Activated T-cell treated with anti-CD3 and anti-CD28 coated beads, Interleukin-2, amount 50 U/mL, for 4 hours (primary cell): Measurements from ENCODE around the gene ETNK2. TPM values are rescaled to one million over a fixed set of nuclear protein-coding genes. Genes with fewer than 3 reads are reported as not detected.

Source experiments
- ATAC-seq, 2 donors: fragments of 200-7000 bp; cut with Tn5 transposase; one replicate each; pipeline ENCODE4 v1.10.0; 2021
- DNase-seq: peaks from one replicate; pipeline ENCODE4 v3.0.0-alpha.2; 2020
- H3K27me3 Mint-ChIP-seq: one replicate; pipeline ENCODE4 v1.8.0; 2021; ENCODE audit warnings: low read depth, mixed read lengths
- H3K36me3 Mint-ChIP-seq: one replicate; pipeline ENCODE4 v1.8.0; 2022; ENCODE audit warnings: mixed read lengths; ENCODE audit not compliant: insufficient read depth
- H3K4me1 Mint-ChIP-seq: one replicate; pipeline ENCODE4 v1.8.0; 2021; ENCODE audit warnings: low read depth, mixed read lengths
- H3K4me3 Mint-ChIP-seq: one replicate; pipeline ENCODE4 v1.8.0; 2021; ENCODE audit warnings: mild to moderate bottlenecking, moderate library complexity, mixed read lengths
- H3K9me3 Mint-ChIP-seq: one replicate; pipeline ENCODE4 v1.8.0; 2021; ENCODE audit warnings: mixed read lengths
- total RNA-seq, 3 donors: library from RNA; stranded (reverse); gene quantifications; one replicate each; pipeline ENCODE4 v1.2.1, GENCODE V29; 2021

The ETNK2 gene
- total RNA-seq, 3 donors from 2014 or later = 0.79 to 1.2 (median 0.99) TPM

DNA sequence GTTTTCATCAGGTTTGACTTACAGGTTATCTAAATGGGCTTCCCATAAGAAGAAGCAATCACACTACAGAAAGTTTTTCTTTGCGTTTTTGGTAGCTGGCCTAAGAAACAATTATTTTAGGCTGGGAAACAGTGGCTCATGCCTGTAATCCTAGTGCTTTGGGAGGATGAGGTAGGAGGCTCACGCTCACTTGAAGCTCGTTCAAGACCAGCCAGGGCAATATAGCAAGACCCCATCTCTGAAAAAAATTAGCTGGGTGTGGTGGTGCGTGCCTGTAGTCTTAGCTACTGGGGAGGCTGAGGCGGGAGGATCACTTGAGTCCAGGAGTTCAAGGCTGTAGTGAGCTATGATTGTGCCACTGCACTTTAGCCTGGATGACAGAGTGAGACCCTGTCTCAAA is 15.9 kb upstream of the ETNK2 start:
- ATAC-seq (no peak), DNase-seq (no peak)
- Mint-ChIP-seq H3K4me3 (no peak overlapping the region), H3K36me3 (no peaks in the 10 kb centered on the region), H3K4me1 (no peaks in the 10 kb centered on the region), H3K27me3 (peaks cover 5% of the 10 kb centered on the region), H3K9me3 (peaks cover 23% of the 10 kb centered on the region)

DNA sequence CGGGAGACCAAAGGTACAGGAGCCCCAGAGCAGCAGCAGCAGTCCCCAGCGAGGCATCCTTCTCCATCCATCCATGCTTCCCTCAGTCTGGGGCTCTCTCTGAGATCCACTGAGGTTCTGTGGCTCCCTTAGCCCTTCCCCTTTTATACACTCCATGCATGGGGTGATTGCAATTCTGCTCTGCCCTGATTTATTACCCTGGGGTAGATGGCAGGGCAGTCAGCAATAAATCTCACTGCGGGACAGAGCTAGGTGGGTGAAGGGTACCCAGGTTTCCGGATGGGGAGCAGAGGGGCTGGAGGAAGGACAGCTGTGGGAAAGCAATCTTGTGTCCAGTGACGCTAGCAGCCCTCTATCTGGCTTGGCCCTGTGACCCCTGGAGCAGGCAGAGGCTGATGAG is 14.4 kb upstream of the ETNK2 start, which contains the start of gene REN:
Gene REN, minus strand, starts transcription at position 119 of the 400 bp plus-strand sequence. Its CDS starts 44 bp downstream, at position 75.
- ATAC-seq (no peak), DNase-seq (no peak)
- peaks cover 9% of the 10 kb centered on the region for H3K27me3 Mint-ChIP-seq
- H3K4me1 Mint-ChIP-seq = no peaks in the 10 kb centered on the region
- H3K36me3 Mint-ChIP-seq = no peaks in the 10 kb centered on the region
- H3K4me3 Mint-ChIP-seq = no peak within 1 kb of the TSS
- H3K9me3 Mint-ChIP-seq = peaks cover 20% of the 10 kb centered on the region

DNA sequence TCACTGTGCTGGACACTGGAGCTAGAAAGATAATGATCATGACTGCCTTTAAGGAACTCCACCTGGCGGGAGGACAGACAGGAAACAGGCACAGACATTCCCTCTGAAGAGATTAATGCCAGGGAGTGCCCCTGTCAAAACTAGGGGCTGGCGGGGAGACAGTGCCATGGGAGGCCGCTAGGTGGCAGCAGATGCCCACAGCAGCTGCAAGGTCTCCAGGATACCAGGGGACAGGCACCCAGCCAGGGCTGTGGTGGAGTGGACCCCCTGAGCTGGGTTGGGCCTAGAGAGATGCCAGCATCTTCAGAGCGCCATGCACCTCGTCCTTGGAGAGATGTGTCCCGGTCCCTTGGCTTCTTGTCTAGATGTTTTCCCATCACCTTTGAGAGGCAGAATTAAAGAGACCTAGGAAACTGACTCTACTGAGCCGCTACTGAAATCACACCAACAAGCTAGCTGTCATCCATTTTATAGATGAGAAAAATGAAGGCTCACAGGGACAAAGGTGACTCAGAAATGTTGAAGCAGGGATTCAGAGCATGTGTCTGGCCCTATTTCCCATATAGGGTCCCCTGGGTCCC is 10.7 kb upstream of the ETNK2 start:
- H3K4me1 Mint-ChIP-seq = no peaks in the 10 kb centered on the region
- H3K36me3 Mint-ChIP-seq = no peaks in the 10 kb centered on the region
- peak; percentile 82 for DNase-seq
- H3K9me3 Mint-ChIP-seq = peaks cover 4% of the 10 kb centered on the region
- no peak overlapping the region for H3K4me3 Mint-ChIP-seq
- H3K27me3 Mint-ChIP-seq = peaks cover 14% of the 10 kb centered on the region
- ATAC-seq = peak; percentile 94 to 99

DNA sequence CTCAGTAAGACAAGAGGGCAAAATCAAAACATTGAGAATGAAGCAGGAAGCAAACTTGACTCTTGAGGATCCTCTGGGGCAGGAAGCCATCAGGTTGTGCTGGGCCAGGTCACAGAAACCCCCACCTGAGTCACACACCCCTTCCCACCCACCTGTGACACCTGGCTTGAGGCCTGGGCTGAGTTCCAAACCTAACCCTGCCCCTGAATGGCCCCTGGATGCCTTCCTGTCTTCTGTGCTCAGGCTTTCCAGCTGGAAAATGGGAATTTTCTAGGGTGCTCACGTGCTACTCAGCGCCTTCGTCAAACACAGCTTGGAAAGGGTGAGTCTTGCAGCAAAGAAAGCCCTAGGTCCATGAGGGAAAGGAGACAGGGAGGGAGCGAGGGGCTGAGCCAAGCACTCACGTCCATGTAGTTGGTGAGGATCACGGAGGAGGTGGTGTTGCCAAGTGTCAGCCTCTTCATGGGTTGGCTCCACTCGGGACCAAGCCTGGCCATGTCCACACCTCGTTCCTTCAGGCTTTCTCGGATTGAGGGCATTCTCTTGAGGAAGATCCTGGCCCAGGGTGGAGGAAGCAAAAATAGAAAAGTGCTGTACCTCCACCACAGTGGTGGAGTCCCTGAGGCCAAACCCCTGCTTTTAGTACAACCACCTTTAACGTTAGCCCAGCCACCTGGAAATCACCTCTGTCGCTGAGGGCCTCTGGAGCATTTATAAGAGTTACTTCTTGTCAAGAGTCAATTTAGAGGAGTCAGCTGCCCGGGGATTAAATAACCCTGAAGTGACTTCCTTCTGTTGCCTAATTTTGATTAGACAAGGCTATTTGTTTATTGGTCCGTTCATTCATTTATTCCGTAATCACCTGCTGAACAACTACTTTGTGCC is 10.0 kb upstream of the ETNK2 start:
- no peak overlapping the region for H3K4me3 Mint-ChIP-seq

DNA sequence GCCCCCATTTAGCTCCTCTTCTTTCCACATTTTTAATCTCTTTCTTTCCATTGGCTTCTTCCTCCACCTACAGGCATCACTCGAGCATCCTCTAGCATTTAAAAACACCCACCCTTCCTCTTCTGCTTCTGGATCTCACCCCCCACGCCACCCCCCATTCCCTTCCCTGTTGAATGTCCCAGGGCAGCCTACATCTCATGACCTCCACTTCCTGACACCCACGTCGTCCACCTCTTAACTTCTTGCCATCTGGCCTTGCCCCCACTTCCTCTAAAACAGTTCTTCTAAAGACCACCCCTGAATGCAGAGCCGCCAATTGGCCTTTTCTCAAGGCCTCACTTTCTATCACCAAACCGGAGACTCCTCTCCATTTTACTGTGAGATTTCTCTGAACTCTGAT is 6.1 kb upstream of the ETNK2 start:
- no peaks in the 10 kb centered on the region for H3K36me3 Mint-ChIP-seq
- H3K27me3 Mint-ChIP-seq = peaks cover 9% of the 10 kb centered on the region
- no peaks in the 10 kb centered on the region for H3K4me1 Mint-ChIP-seq
- DNase-seq (no peak), ATAC-seq (no peak)
- H3K9me3 Mint-ChIP-seq = no peaks in the 10 kb centered on the region
- H3K4me3 Mint-ChIP-seq = no peak overlapping the region

More for the DNA sequence above, 10.0 kb upstream of the ETNK2 start:
- Mint-ChIP-seq H3K36me3 (no peaks in the 10 kb centered on the region), H3K9me3 (no peaks in the 10 kb centered on the region), H3K4me1 (no peaks in the 10 kb centered on the region), H3K27me3 (peaks cover 14% of the 10 kb centered on the region)
- ATAC-seq = no peak
- no peak for DNase-seq

DNA sequence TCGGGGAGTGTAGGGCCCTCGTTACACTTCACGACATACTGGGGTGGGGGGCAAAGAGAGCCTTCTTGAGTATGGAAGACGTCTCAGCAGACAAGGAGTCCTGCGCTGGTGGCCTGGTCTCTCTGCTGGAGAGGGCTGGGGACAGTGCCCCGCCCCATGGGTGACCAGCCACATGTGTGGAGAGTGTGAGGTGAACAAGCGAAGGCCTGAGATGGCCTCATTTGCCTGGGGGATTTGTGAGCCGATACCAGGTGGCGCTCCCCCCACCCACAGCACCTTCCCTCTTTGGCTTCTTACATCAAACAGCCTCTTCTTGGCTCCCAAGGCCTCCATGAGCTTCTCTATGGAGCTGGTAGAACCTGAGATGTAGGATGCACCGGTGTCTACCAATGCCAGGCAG is 4.0 kb upstream of the ETNK2 start:
- Mint-ChIP-seq H3K9me3 (no peaks in the 10 kb centered on the region), H3K4me1 (peaks cover under 1% of the 10 kb centered on the region), H3K27me3 (peaks cover 4% of the 10 kb centered on the region), H3K4me3 (no peak overlapping the region), H3K36me3 (no peaks in the 10 kb centered on the region)
- ATAC-seq = no peak
- DNase-seq = no peak

DNA sequence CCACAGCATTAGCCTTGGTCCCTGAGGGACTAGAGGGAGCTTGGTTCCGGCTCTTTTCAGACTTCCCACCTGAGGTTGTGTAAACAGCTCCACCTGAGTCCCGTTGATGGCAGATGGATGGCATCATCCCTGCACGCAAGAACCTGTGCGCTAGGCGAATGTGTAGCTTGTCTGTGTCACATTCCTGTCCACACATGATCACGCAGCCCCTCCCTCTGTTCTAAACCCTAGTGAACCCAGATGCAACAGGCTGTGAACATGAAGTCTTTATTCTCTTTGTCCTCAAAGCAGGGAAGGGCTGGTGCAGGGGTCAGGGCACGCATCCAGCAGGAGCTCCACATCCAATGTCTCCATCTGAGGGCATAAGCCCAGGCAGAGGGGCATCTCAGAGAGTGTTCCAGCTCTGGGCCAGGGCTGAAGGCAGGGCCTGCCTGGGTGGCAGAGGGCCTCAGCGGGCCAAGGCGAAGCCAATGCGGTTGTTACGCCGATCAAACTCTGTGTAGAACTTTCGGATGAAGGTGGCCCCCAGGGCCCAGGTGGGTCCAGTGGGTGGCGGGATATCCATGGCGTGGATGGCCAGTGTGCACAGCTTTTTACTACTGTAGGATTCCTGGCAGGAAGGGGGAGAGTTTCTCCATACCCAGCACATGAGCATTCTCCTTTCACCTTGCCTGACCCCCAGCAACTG is 2.9 kb upstream of the ETNK2 start:
- H3K9me3 Mint-ChIP-seq = no peaks in the 10 kb centered on the region
- DNase-seq (no peak), ATAC-seq (no peak)
- H3K4me1 Mint-ChIP-seq = peaks cover 2% of the 10 kb centered on the region
- H3K4me3 Mint-ChIP-seq = no peak overlapping the region
- peaks cover 1% of the 10 kb centered on the region for H3K27me3 Mint-ChIP-seq
- no peaks in the 10 kb centered on the region for H3K36me3 Mint-ChIP-seq

DNA sequence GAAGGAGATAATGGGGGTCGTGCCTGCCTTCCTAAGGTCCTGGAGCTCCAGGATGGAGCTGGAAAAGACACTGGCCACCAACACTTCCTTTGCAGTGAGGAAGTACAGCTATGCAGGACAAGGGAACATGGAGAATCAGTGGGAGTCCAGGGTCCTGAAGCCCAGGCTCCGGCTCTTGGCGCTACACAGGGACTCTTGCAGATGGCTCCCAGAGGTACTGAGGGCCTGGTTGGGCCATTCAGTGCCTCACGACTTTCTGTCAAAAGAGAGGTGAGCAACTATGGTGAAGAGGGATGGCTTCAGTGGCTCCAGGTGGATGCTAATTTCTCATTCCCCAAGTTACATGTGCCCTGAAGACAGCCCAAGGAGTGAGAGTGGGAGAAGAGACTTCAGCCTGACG is 1.8 kb upstream of the ETNK2 start:
- H3K4me1 Mint-ChIP-seq = peaks cover 2% of the 10 kb centered on the region
- no peaks in the 10 kb centered on the region for H3K36me3 Mint-ChIP-seq
- no peaks in the 10 kb centered on the region for H3K27me3 Mint-ChIP-seq
- no peak overlapping the region for H3K4me3 Mint-ChIP-seq
- no peaks in the 10 kb centered on the region for H3K9me3 Mint-ChIP-seq
- DNase-seq (no peak), ATAC-seq (no peak)

DNA sequence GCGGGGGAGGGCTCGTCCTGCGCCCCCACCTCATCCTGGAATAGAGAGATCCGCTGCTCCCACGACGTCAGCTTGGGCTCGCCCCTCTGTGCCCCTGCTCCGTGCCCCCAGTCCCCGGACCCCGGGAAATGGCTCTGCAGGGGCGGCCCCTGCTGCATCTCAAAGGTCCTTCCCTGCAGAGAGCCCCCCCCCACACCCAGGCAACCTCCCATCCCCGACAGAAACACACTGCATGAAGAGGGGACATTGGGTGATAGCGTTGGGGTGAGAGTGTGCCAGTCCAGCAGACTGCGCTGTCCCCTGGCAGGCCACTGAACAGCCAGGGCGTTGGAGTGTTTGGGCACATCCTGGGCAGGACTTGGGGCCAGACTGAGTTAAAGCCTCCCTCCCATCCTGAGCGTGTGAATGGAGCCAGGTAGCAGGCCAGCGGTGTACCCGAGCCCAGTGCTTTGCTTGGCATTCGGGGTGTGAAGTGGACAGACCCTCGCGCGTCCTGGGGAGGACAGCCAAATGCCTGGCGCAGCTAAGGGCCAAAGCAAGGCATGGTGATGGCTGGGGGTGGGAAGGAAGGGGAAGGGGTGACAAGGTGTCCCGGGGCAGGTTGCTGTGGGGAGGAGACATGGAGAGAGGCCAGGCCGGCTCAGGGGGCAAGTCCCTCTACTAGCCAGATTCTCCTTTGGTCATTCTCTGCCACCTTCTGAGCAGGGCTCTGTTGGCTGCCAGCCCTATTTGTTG is 633 bp upstream of the ETNK2 start:
- no peaks in the 10 kb centered on the region for H3K27me3 Mint-ChIP-seq

DNA sequence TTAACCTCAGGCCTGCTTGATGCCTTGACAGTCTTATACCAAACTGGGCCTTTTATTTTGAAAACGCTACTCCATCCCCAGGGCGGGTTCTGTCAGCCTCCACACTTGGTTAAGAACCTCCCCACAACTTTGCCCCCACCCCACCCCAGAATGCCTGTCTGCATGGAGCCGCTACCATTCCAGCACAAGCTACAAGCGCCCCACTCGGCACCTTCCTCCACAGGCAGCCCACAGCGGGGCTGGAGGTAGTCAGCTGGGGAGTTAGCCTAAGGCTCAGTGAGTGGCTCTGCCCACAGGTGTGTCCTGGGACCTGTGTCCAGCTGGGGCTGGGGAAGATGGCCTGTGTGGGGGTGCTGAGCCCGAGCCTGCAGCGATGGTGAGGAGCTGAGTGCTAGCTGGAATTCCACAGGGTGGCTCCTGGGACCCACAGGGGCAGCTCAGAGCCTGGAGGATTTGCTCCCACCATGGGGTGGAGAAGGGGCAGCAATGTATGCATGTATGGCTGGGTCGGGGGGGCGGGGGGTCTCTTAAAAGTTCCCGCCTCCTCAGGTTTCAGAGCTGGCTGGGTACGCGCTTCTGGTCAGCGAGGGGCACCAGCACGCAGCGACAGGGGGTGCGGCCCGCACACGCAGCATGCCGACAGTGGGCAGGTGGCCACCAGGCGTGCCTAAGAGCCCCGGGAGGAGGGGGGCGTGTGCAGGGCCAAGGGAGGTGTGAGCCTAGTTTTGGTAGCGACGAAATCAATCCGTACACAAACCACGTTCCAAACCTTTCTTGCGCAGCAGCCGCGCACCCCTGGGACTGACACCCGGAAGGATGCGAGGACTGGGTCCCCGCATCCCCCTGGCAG is 917 bp downstream of the ETNK2 start:
- Mint-ChIP-seq H3K4me3 (peak overlapping the region; percentile 64), H3K36me3 (no peaks in the 10 kb centered on the region), H3K27me3 (no peaks in the 10 kb centered on the region), H3K9me3 (no peaks in the 10 kb centered on the region), H3K4me1 (peaks cover 2% of the 10 kb centered on the region)
- DNase-seq = no peak
- ATAC-seq = peak; percentile 12 to 25

More for the DNA sequence above, 633 bp upstream of the ETNK2 start:
- no peaks in the 10 kb centered on the region for H3K36me3 Mint-ChIP-seq
- DNase-seq (no peak), ATAC-seq (peak in 1 of 2 donors; percentile 11)
- H3K9me3 Mint-ChIP-seq = no peaks in the 10 kb centered on the region
- H3K4me1 Mint-ChIP-seq = peaks cover 2% of the 10 kb centered on the region
- peak overlapping the region; percentile 62 for H3K4me3 Mint-ChIP-seq

DNA sequence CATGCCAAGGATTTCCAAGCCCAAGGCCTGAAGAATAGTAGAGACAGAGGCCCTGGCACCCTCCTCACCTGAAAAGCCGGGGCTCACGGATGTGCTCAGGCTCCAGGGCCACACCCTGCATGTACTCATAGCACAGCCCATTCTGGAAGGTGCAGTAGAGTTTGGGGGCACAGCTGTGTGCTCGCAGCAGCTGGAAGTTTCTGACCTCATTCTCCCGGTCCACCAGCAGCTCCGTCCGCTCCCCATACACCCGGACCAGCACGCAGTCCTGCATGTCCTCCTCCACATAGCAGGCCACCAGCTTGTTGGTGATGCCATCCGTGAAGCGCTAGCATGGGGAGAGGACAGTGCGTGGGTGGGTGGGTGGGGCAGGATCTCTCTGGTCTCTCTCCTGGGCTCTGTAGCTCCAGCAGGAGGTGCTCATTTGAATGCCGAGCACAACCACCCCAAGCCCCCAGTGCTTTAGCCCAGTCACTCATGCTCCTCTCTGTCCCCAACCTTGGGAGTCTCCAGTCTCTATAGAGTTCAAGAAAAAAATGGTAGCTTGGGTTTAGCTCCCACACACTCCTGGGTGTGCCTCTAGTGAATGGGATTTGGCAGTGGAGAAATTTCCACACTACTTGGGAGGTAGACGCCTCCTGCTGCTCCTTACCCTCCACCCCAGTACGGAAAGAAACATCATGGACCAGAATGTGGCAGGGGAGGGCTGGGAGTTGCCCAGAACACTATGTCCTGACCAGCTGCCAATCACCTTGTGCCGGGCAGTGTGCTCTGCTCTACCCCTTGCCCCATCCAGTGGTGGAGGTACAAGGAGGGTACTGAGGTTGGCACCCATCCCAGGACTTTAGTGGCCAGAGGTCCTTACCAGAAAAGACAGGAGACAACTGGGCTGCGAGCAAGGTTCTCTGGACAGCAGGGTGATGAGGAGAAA is 1.9 kb downstream of the ETNK2 start:
- no peaks in the 10 kb centered on the region for H3K9me3 Mint-ChIP-seq
- DNase-seq = no peak
- no peaks in the 10 kb centered on the region for H3K36me3 Mint-ChIP-seq
- H3K27me3 Mint-ChIP-seq = no peaks in the 10 kb centered on the region
- ATAC-seq = no peak
- H3K4me3 Mint-ChIP-seq = peak overlapping the region; percentile 64
- H3K4me1 Mint-ChIP-seq = peaks cover 2% of the 10 kb centered on the region

DNA sequence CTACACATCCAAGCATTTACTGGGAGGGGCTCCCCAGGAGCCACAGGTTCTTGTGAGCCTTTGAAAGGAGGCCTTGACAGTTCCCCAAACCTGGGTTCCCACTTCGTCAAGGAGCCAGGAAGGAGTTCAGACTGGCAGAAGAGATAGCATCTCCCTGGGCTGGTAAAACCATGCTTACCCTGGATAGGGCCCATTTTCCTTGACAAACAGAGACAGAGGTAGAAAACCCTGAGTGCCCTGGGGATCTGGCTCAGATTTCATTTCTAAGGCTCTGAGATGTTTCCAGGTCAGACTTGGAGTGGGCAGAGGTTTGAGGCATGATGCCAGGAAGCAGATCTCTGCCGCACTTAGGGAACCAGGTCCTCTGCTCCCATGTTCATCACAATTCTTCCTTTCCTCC is 2.7 kb downstream of the ETNK2 start:
- Mint-ChIP-seq H3K9me3 (no peaks in the 10 kb centered on the region), H3K36me3 (no peaks in the 10 kb centered on the region), H3K4me3 (no peak overlapping the region), H3K4me1 (peaks cover 2% of the 10 kb centered on the region), H3K27me3 (no peaks in the 10 kb centered on the region)
- DNase-seq (no peak), ATAC-seq (no peak)
